Subcutaneous adipose tissue (tissue), 4 donors: ENCODE results near the gene PLPP4. TPM values are rescaled to one million over a fixed set of nuclear protein-coding genes. Genes with fewer than 3 reads are reported as not detected.

Source experiments
- CTCF ChIP-seq: fragments of 450-650 bp; IDR thresholded peaks from one replicate; pipeline ENCODE4 v1.5.1; 2016; ENCODE audit warnings: low read depth, mild to moderate bottlenecking, control low read depth, antibody characterized with exemption, moderate library complexity
- total RNA-seq, 4 donors: library from RNA; depleted of rRNA; stranded (reverse); fragments of >200 nt; gene quantifications; one replicate each; pipeline ENCODE4 v1.1.0, GENCODE V29; 2016

PLPP4 gene
- total RNA-seq, 4 donors from 2014 or later, result 2.5 TPM; not detected in 3

- TF ChIP-seq CTCF, result no peak
These were observed 83.5 kb downstream of the PLPP4 start for GRCh38 chr10:120540486-120540885.

- TF ChIP-seq CTCF, result no peak
These were observed 85.0 kb downstream of the PLPP4 start for GRCh38 chr10:120541984-120542383.

- TF ChIP-seq CTCF, result no peak
These were observed 85.6 kb downstream of the PLPP4 start for GRCh38 chr10:120542591-120542990.

GRCh38 chr10:120543291-120543690, 86.3 kb downstream of the PLPP4 start:
- no peak for TF ChIP-seq CTCF

GRCh38 chr10:120548210-120548609, 91.2 kb downstream of the PLPP4 start:
- TF ChIP-seq CTCF, result no peak

- TF ChIP-seq CTCF, result no peak
These were observed 95.2 kb downstream of the PLPP4 start for GRCh38 chr10:120552262-120552661.

GRCh38 chr10:120553911-120554310, 96.9 kb downstream of the PLPP4 start:
- no peak for TF ChIP-seq CTCF
